GM19023 (cell line): Measurements from ENCODE around the gene PDZRN3.

Source experiments
- ATAC-seq: cut with Tn5 transposase; IDR thresholded peaks from one replicate; pipeline ENCODE4 v1.9.1; 2021; ENCODE audit warnings: mild to moderate bottlenecking, moderate library complexity; ENCODE audit not compliant: unreplicated experiment

PDZRN3 gene

GRCh38 chr3:73432023-73432705 lies 192.6 kb downstream of the PDZRN3 start:
- ATAC-seq: no peak

DNA sequence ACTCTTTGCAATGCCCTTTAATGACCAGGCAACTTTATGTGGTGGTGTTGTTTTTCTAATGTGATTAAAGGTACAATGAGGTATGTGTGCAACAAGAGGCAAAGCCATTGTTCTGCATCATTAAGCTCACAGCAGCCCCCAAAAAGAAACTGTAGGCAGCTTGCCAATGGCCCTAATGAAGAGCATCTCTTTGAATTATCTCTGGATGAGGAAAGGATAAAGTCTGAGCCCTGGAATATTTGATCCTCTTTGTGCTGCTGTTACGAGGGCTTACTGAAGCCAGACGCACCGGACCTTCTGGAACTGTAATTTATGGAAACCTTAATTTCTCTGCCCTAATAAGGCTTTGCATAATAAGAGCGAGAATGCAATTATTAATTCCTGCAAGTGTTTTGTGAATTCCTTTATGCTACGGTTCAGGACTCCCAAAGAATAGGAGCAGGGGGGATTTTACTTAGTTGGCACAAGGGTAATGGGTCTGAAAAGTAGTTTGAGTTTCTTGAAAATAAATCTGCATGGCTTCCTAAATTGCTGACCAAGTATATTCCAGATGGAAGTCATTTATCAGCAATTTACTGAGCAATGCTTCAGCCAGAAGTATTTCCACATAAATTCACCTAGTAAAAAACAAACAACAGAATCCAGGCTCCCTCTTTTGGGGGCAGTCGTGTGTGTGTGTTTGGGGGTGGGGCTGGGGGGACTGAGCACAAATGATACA lies 193.4 kb downstream of the PDZRN3 start:
- no peak for ATAC-seq

DNA sequence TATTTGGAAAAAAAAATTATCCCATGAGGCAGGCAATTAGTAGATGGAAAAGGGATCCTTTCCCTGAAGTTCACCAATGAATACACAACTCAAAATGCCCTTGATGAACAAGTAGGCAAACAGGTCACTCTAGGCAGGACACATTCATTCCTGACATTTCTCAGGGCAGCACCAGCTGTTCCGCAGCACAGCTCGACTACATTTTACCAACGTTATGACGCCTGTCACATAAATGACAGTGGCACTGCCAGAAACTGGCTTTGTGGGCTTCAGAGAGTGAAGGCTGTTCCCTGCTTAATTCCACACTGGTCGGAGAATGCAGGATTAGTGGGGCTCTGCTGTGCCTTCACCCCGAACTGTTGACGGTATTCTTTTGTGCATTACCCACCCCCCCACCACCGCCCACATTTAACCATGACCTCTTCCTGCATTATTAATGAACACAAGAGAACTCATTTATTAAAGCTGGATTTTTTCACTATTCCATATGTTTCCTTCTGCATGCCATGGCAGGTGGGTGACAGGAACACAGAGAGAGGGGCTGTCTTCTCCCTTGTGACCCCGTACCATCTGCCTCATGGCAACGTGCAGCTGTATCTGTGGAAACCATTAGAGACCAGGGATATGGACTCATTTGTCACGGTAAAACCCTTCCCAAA lies 197.6 kb downstream of the PDZRN3 start:
- ATAC-seq: no peak

DNA sequence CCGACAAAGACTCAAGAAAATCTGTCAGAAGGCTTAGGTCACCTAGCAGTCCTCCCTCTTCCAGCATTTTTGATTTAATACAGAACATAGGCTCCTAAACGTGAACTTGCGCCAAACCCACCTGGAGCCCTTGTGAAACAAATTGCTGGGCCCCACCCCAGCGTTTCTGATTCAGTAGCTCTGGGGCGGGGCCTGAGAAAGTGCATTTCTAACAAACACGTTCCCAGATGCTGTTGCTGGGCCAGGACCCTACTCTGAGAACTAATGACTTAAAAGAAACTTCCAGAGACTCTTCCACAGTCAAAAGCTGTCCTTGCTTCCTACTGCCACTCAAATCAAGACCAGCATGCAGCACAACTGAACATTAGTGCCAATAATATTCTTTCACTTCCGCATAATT lies 198.1 kb downstream of the PDZRN3 start:
- no peak for ATAC-seq

GRCh38 chr3:73423116-73423515 lies 201.6 kb downstream of the PDZRN3 start:
- ATAC-seq: no peak

DNA sequence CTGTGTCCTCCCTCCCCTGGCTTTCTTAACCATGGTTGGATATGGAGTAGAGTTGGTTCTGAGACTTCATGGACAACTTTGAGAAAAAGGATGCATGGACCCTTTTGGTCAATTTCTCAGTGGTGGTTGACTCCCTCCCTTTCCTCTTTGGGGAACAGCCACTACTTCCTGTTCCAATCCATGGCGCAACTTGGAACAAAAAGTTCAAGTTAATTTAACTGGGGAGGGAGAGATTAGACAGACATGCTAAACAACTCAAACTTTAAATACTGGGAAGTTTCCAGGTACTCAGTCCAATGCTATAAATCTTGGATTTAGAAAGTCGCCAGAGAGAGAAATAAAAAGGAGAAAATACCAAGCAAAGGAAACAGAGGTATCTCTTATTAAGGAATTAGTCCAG lies 202.2 kb downstream of the PDZRN3 start:
- ATAC-seq: no peak

DNA sequence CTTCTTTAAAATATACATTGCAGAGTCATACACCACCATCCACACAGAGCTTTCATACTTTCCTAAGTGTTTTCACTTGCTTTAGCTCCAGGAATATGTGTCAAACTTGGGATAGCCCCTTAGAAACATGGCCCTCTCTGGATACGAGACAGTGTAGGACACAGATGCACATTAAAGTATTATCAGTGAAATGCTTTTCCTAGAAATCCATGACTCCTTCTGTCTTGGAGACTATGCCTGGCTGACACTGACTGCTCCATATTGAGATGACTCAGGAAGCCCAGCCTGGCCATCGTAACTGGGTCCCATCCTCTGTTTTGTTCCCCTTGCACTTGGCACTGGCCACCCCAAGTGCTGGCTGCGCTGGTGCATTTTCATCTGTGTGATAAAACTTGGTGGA lies 204.8 kb downstream of the PDZRN3 start:
- ATAC-seq: no peak

DNA sequence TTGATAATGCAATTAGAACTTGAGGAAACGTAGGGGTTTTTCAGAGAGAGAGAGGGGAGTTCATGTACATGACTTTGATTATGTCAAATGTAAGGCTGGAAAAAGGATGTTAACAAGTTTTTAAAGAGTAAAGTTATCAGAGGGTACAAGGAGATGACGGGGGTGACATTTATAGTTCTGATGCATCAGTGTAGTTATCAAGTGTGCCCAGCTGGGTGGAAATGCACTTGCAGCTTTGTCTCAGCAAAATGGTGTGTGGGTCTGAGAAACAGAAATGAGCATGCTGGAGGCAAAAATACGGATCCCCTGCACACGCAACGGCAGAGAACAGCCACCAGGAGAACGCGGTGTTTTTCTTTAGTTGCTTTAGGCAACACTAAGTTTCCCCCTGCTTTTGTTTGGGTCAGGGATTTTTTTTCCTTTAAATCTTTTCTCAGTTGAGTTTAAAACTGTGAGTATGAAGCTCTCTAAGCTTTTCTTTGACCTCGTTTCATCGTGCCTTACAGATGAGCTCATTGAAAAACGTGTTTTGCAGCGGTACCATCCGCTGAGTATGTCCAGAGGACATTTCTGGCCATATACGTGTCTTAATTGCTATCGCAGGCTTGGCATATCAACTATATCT lies 205.4 kb downstream of the PDZRN3 start:
- no peak for ATAC-seq

DNA sequence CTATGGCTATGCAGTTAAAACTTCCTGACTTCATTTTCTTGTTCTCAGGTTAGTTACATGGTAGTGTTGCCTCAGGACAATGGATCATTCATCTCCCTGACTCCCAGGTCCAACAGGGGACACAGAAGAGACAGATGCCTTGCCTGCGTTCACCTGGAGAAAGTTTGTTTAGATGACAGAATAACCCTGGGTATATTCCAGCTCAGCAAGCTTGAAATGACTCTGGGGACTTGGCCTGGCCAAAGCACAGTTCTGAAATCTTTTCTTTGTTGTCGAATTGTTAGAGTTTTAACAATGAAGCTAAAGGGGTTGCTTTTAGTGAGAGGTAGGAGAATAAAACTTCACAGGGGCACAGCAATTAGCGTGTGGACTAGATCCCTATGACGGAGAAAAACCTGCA lies 206.1 kb downstream of the PDZRN3 start:
- ATAC-seq: no peak

- ATAC-seq: no peak
These were observed 209.6 kb downstream of the PDZRN3 start for GRCh38 chr3:73415118-73415517.

GRCh38 chr3:73413619-73414018 lies 211.1 kb downstream of the PDZRN3 start:
- no peak for ATAC-seq

DNA sequence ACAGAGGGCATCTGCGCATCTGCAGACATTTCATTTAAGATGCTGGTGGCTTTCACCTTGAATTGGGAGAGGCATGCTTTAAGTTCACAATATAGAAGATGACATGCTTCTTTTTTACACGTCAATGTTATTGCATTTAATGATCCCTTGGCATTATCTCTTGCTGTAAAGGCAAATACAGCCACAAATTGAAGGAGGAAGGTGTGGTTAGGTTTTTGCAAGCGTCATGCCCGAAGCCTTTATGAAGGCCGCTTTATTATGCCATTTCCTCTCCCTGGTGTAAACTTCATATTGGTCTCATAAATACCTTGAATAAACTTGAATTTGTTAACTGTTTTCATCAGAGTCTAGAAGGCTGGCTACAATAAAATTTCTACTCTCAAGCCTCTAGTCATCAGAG lies 212.7 kb downstream of the PDZRN3 start:
- no peak for ATAC-seq

DNA sequence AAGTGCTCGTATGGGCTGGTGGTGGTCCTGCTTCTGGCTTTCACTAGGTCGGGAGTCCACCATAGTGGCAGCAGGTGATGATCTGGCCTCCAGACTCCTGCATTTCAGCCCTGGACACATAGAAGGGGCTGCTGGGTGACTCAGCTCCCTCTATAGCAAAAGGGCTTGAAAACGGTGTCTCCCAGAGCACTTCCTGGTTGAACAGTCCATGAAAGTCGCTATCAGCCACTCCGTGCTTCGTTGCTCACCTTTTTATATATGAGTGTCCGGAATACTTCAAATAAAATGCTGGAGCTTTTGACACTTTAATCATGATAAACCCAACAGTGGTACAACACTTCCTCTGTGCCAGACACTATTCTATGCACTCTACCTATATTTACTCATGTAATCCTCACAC lies 213.2 kb downstream of the PDZRN3 start:
- ATAC-seq: no peak

DNA sequence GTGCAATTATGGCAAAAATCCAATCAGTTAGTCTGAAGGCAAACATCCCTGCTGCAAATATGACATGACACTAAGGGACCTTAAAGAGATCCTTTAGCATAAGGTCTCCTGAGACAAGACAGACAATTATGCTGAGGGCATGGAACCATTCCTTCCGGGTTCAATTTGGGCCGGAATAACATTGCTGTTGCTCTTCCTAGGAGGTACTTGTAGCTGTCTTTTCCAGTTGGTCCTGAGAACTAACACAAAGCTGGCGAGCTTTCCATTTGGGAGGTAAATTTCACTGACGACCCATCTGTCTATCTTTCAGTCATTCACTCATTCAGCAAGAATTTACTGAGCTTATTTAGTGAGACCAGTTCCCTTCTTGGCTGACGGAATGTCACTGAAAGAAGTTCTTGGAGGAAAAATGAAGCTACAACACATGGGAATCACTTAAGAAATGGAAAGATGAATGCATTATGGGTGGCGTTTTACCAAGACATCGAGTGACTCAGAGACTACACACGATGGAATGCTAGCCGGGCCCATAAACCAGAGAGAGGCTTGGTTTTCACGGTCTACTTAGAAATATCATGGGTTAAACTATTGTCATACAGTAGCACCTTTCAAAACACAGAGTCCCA lies 215.5 kb downstream of the PDZRN3 start:
- ATAC-seq: no peak

DNA sequence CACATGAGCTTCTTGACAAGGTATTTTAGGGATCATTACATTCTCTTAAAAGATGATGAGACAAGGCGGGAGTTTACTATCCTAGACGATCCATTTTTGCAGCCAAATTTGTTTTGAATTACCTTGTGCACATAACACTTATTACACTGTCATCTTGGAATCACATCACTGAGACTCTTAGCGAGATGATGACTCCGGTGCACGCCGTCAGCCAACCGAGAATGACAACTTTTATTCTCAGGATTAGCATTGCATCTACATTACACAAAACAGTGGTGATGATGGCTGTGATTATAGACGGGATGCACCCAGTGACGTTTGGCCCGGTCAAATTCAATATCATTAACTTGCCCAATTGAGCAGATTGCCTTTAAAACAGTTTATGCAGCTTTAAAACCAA lies 216.1 kb downstream of the PDZRN3 start:
- ATAC-seq: no peak

GRCh38 chr3:73407577-73407976 lies 217.2 kb downstream of the PDZRN3 start:
- ATAC-seq: no peak

- ATAC-seq: no peak
These were observed 218.9 kb downstream of the PDZRN3 start for GRCh38 chr3:73405853-73406252.

GRCh38 chr3:73405000-73405399 lies 219.7 kb downstream of the PDZRN3 start:
- ATAC-seq: no peak

- no peak for ATAC-seq
These were observed 220.3 kb downstream of the PDZRN3 start for GRCh38 chr3:73404435-73404834.

- ATAC-seq: no peak
These were observed 221.3 kb downstream of the PDZRN3 start for GRCh38 chr3:73403444-73403843.

DNA sequence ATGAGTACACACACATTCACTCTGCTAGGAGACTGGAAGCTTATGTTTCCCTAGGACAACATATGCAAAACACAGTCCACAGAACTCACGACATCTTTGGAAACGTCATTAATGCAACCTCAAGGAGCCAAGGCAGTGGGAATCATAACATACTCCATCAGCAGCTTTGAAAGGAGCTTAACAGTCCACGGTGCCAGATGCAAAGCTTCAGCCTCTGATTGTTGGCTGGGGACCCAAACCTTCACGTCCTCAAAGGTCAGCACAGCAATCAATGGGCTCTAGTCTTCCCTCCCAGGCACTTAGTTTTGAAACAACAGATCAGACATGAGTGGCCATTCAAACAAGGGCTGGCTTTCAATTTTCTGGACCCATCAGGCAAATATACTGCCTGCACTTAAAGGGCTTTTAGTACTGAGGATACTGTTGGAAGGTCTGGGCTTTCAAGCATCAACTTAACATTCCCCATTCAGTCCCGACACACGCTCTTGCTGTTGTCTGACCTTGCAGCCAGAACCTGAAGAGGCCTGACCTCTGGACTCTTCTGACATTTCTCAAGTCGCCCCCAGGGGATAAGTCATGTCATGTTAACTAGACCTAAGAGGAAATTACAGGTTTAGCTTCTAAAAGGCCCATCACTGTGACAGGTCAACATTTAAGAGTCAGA lies 223.0 kb downstream of the PDZRN3 start:
- ATAC-seq: no peak
